Erythroblast (primary cell): ENCODE results near the gene RBM42.

ENCODE experiments used
- GATA1 ChIP-seq: IDR thresholded peaks from 2 replicates; pipeline ENCODE4 v1.6.1; 2011; ENCODE audit warnings: low read depth, mild to moderate bottlenecking, control low read depth, low read length, moderate library complexity
- POLR2A ChIP-seq: IDR thresholded peaks from 2 replicates; pipeline ENCODE4 v1.6.1; 2011; ENCODE audit warnings: mild to moderate bottlenecking, low read length

DNA sequence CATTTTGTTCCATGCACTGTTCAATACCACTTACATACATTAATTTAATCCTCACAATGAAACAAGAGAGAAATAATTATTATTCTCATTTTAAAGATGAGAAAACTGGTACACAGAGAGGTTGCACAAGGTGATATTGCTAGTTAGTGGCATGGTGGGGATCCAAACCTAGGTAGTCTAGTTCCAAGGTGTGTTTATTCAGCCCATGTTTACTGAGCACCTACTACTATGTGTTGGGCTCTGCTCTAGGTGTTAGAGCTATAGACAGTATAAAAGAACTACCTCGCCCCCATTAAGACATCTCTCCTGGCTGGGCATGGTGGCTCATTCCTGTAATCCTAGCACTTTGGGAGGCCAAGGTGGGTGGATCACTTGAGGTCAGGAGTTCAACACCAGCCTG lies 46.1 kb upstream of the RBM42 start:
- TF ChIP-seq POLR2A, result no peak
- TF ChIP-seq GATA1, result no peak
